ENCODE results near the gene GH1.
"Not testable (repeated sequence)": the region's sequence is repeated elsewhere in the genome, so short reads cannot be mapped to it uniquely, and the experiment has no call there.

GH1 gene

GRCh38 chr17:63873577-63873976 lies 45.1 kb downstream of the GH1 start, which contains the start of gene CSH2:
CSH2 (minus strand) TSS chr17:63873677; CDS start chr17:63873614, 63 bp downstream.
- H3K4me1 ChIP-seq (ENCODE audit: control insufficient read depth, insufficient read depth, low read length, poor library complexity, severe bottlenecking); H3K36me3 ChIP-seq (ENCODE audit: control insufficient read depth, insufficient read depth, low read length); H3K4me3 ChIP-seq (ENCODE audit: extremely low read depth, insufficient read depth, low read length, poor library complexity, severe bottlenecking); H3K9me3 ChIP-seq (ENCODE audit: control insufficient read depth, low read length); H3K27ac ChIP-seq (ENCODE audit: low read depth, low read length, severe bottlenecking): not testable (repeated sequence)
- WGBS, 2 experiments (ENCODE audit: insufficient coverage in 2 of 2) = no CpG with 5 or more reads among the region's 7 CpGs

GRCh38 chr17:63871646-63872365 lies 46.8 kb downstream of the GH1 start:
- H3K27ac ChIP-seq (ENCODE audit: low read depth, low read length, severe bottlenecking); H3K9me3 ChIP-seq (ENCODE audit: control insufficient read depth, low read length); H3K4me1 ChIP-seq (ENCODE audit: control insufficient read depth, insufficient read depth, low read length, poor library complexity, severe bottlenecking); H3K4me3 ChIP-seq (ENCODE audit: extremely low read depth, insufficient read depth, low read length, poor library complexity, severe bottlenecking); H3K36me3 ChIP-seq (ENCODE audit: control insufficient read depth, insufficient read depth, low read length): not testable (repeated sequence)
- WGBS, 2 experiments (ENCODE audit: insufficient coverage in 2 of 2) = 88% methylated on average over 3 of the region's 15 CpGs; no CpG with 5 or more reads in 1 of the 2 experiments

- WGBS, 2 experiments (ENCODE audit: insufficient coverage in 2 of 2) = no CpG with 5 or more reads among the region's 4 CpGs
- H3K4me3 ChIP-seq (ENCODE audit: extremely low read depth, insufficient read depth, low read length, poor library complexity, severe bottlenecking); H3K27ac ChIP-seq (ENCODE audit: low read depth, low read length, severe bottlenecking); H3K9me3 ChIP-seq (ENCODE audit: control insufficient read depth, low read length); H3K36me3 ChIP-seq (ENCODE audit: control insufficient read depth, insufficient read depth, low read length); H3K4me1 ChIP-seq (ENCODE audit: control insufficient read depth, insufficient read depth, low read length, poor library complexity, severe bottlenecking): not testable (repeated sequence)
Measured at GRCh38 chr17:63870292-63870665, 48.4 kb downstream of the GH1 start.

- H3K27ac ChIP-seq (ENCODE audit: low read depth, low read length, severe bottlenecking) = peak overlapping the region; percentile 67
- not testable (repeated sequence) for H3K4me3 ChIP-seq (ENCODE audit: extremely low read depth, insufficient read depth, low read length, poor library complexity, severe bottlenecking); H3K4me1 ChIP-seq (ENCODE audit: control insufficient read depth, insufficient read depth, low read length, poor library complexity, severe bottlenecking); H3K9me3 ChIP-seq (ENCODE audit: control insufficient read depth, low read length); H3K36me3 ChIP-seq (ENCODE audit: control insufficient read depth, insufficient read depth, low read length)
- WGBS, 2 experiments (ENCODE audit: insufficient coverage in 2 of 2) = 78 to 100% methylated on average over 1 to 5 of the region's 9 CpGs
Measured at GRCh38 chr17:63869491-63870291, 48.9 kb downstream of the GH1 start.
